ENCODE measurements around the gene PPM1K.

The PPM1K gene

DNA sequence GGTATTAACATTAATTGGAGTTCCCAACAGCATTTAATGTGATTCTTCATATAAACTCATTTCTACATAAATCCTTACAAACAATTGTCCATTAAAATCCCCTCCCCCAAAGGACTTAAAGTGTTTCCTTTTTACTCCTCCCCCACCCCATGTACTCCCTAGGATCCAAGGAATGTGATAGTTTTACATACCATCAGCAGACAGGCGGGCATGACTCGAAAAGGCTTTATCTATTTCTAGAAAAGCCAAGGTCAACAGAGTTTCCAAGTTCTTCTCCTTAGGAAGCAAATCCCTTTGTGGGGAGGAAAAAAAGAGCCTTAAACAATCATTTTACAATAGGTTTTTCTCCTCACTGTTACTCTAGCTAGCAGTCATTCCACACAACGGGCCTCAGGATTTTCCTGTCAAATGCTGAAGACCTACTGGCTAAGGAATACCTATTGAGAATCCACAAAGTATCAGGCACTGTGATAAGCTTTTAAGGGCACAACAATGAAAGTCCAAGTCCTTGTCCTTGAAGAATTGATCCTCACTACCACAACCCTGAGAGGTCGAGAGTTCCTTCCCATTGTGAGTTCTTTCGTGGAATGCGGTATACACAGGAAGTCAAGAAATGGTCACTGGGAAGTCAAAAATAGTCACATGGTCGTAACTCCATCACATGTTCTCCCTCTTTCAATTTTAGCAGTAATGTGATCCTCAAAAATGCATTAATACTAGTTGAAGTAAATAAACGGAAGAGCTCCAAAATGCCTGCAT, 7.2 kb downstream of the PPM1K start:
- peak; percentile 19 for DNase-seq

DNA sequence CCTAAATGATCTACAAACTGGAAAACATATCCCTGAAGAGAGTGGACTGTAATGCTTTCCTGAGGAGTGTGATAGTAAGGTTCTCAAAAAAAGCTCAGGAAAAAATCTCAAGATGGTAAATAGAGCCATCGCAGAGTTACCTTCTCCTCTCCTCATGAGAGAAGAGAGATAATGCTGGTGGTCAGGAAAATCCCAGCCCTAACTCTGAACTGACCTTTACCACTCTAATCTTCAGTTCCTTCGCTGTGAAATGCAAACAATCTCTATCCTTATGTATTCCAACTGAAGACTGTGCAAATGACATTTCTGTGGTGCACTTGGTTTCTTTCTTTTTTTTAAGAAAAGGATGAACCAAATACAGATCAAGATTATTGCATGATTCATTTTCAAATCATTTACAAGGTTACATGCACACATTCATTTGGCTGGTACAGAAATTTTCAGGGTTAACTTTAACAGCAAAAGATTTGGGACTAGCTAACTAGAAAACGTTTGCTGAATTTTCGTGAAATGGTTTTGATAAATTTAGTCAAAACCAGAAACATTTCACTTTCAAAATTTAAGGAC, 8.3 kb downstream of the PPM1K start:
- peak; percentile 52 for DNase-seq

DNA sequence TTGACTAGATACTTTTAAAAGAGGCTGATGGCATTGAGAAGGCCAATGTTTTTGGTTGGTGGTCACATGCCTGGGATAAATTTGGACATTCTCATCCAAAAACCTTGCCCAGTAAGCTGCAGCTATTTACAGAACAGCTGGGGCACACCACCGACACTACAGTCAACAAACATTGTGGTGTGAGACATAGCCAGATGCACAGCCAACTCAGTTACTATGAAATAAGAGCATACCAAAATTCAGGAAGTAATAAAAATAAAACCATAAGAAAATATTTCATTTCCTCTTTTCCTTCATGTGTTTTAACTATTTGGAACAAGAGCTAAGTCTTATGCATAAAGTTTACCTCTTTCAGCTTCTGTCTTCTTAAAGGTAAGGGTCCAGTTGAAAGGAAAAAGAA, 8.8 kb downstream of the PPM1K start:
- DNase-seq = peak; percentile 60

DNA sequence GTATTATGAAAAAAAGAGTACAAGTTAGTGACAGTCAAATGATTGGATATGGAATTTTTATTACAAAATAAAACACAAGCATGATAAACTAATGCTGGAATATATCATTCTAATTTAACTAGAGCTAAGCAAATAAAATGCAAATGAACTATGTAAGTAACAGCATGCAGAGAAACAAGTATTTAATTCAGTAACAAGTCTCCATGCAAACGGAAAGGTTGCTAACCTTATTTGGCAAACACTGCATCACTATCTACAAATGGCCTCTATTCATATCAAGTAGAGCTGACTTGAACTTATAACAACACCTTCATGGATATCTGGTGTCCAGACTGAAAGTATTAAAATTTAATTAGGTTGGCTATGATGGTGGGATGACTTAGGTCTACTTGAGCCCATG, 15.4 kb downstream of the PPM1K start:
- DNase-seq = no peak

DNA sequence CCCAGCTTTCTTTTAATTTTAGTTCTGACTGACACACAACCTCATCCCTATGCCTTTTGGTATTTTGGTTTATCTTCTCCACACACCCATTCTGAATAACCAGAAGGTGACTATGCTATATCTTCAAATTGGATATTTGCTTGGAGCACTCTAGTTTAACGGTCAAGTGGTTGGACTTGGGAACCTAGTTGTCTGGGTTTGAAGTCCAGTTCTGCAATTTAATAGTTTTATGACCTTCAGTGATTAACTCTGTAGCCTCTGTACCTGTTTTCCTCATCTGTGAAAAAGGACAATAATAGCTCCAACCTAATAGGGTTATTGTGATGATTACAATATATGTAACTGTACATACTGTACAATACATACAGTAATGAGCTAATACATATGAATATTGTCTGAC, 20.0 kb downstream of the PPM1K start:
- no peak for DNase-seq

DNA sequence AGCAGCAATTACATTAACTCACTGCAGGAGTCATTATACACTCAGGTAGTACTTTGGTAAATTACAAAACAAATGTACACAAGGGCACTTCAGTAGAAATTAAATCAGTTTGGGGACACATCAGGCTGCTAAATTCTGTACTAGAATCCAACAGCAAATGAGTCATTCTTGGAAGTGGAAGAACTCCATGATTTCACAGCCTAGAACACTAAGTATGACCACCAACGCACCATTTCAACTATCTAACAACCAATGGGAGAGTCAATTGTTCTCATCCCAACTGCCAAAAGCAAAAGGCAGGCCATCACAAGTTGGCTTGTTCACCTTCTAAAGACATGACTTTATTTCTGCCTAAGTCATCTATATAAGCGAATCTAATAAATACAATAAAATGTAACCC, 26.6 kb downstream of the PPM1K start:
- no peak for DNase-seq

DNA sequence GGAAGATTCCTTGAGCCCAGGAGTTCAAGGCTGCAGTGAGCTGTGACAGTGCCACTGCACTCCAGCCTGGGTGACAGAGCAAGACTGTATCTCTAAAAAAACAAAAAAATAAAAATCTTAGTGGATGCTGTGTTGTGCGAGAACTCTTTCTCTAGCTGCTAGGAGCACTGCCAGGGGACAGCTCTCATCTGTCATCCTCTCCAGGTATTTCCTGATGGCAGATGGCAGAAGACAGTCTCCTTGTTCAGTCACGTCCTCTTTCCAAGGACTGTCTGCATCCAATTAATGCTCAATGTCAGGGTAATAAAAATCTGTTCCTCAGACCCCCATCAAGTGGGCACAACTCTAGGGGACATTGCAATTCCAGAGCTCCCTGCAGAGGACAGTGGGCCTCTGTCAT, 29.2 kb downstream of the PPM1K start:
- no peak for DNase-seq

DNA sequence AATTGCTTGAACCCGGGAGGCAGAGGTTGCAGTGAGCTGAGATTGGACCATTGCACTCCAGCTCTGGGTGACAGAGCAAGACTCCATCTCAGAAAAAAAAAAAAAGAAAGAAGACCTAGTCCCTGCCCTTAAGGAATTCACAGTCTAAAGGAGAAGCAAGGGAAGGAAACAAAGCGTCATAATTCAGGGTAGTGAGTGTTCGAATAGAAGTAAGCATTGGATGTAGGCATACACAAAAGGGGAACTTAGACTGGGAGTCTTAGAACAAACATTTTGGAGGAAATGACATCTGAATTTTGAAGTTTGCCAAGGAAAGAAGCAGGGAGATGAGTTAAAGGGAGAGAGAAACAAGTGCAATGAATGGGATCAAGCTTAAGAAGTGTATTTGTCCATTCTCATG, 32.4 kb downstream of the PPM1K start:
- DNase-seq = no peak

DNA sequence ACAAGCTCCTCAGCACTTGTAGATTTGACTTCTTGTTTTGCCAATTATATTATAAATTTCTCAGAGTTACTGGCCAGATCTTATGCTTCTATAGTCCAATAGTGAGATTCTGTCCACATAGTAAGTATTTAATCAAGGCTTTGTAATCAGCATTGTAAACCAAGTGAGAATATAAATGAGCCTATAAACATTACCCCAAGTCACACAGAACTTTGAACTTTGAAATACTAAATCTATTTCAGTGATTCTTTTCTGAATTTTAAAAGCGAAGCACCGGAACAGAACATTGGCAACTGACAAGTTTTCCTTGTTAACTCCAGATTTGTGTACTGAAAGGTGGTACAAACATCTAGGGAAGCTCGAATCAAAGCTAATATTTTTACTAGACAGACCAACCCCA, 37.2 kb downstream of the PPM1K start:
- no peak for DNase-seq

DNA sequence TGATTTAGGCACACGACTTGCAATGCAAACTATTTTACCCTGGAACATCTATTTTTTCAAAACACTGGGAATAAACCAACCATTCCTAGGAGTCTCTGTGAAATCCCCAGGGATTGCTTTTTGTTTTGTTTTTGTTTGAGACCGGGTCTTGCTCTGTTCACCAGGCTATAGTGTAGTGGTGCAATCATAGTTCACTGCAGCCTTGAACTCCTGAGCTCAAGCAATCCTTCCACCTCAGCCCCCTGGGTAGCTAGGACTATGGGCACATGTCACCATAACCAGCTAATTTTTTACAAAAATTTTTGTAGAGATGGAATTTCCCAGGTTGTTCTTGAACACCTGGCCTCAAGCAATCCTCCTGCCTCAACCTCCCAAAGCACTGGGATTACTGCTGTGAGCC, 37.8 kb downstream of the PPM1K start:
- no peak for DNase-seq

DNA sequence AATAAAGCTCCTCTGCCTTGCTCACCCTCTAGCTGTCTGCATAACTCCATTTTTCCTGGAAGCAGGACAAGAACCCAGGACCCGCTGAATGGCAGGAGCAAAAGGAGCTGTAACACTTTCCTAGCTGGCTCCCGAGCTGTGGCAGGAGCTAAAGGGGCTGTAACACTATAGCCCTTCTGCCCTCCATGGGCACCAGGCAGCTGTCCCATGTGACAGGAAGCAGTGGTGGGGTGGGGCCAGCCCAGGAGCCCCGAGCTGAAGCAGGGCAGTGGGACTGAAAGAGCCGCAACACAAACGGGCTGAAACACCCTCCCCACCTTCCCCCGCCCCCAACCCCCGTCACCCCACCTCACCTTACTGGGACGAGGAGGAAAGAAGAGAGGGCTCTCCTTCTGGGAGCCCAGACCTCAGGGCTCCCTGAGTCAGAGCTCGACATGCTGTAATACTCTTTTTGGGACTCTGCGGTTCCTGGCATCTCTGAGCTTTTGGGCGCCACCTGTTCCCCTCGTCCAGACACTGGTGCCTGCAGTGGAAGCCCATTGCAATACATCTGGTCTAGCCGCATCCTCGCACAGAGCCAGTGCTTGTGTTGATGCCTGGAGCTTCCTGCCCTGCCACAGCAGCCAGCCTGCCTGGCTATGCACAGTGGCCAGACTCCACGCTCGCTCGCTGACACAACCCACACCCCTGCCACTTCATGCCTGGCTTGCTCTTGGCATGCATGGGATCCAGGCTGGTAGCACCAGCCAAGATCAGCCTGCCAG, 39.4 kb downstream of the PPM1K start:
- no peak for DNase-seq

DNA sequence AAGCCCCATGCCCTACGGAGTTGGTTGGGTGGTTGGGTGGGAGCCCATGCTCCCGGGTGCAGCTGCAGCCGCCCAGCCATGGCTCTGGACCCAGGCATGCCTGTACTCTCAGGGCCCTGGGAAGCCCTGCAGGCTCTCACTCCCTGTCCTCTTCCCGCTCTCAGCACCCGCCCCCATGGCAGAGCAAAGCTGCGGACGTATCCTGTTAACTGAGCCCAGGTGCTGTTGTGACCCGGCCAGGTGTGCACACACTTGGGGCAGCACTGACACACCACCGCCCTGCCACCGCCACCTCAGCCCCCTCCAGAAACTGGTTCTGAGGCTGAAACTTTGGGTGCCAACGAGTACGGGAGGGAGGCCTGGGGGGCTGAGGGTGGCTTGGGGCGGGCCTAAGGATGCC, 40.3 kb downstream of the PPM1K start:
- no peak for DNase-seq

DNA sequence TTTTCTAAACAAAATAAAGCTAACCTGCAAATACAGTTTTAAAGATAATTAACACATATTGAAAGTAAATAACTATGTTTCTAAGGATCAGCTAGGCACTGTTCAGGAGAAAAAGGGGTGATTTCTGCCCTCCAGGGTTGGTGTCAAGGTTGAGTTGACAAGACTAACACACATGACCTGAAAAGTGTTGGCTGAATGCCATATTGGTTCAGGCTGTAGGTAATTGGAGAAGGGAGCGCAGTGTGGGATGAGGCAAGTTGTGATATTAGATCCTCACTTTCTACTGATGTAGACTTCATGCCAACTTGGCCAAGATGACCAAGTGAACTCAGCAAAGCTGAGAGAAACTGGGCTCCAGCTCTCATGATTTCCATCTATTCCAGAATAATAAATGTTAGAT, 42.2 kb downstream of the PPM1K start:
- DNase-seq = no peak

DNA sequence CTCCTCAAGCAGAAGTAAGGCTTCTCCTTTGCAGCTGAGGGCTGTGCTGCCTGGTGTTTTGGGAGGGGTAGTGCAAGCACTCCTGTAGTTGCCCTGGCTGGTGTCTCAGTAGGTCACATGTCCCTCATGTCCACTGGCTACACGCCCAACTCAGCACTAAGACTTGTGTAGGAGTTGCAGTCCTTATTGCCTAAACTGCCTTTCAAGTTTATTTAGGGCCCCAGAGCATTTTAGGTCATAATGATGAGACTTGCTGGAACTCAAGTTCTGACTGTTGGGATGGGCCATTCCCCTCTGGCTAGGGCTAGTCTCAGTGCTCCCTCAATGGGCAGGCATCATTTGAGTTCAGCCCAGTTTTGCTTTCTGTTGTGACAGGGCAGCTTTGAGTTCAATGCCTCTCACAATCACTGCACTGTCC, 44.1 kb downstream of the PPM1K start:
- DNase-seq = no peak

DNA sequence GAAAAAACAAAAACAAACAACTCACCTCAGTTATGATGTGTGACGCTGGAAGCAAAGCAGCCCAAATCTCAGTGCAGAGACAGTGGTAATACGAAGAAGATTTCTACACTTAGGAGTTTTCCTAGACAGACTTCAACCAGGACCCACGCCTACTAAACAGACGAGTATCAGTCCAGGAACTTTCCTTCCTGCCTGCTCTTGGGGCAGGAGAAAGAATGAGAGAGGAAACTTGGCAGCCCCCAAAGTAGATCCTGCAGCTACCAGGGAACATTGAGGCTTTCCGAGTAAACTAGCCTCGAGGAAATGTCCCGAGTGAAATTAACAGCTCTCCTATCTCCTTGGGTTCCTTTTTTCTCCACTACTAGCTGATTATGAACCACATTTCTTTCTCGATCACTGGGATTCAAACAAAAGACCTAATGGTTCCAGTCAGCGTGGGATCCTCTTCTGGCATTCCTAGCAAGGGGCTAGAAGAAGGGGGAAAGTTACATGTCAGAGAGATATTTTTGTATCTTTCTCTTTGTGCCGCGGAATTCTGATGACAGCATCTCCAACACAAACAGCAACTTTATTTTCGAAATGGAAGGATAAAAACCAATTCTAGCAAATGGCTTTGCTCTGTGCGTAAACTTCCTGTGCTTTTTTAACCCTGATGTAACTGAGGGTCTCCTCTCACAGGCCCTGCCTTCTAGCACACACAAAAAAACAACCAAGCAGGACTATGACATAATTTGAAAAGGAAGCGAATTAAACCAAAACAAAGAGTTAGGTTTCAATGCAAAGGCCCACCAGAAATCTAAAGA, 53.2 kb downstream of the PPM1K start:
- peak; percentile 25 for DNase-seq

DNA sequence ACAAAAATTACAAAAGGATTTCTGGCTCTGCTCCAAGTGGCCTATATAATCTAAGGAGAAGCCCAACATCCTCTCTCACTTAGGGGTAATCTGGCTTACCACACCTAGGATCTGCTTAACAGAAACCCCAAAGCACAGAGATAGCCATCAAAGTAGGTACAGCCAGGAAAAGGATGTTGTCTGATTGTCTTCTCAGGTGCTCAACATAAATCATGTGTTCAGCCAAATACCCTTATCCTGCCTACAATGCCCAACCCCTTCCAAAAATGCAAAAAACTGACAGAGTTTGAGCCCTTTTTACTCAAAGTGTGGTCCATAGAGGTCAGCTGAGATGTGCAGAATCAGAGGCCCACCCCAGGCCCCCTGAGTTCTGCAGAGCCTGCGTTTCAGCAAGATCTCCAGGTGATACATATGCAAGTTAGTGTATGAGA, 53.9 kb downstream of the PPM1K start:
- DNase-seq = no peak

DNA sequence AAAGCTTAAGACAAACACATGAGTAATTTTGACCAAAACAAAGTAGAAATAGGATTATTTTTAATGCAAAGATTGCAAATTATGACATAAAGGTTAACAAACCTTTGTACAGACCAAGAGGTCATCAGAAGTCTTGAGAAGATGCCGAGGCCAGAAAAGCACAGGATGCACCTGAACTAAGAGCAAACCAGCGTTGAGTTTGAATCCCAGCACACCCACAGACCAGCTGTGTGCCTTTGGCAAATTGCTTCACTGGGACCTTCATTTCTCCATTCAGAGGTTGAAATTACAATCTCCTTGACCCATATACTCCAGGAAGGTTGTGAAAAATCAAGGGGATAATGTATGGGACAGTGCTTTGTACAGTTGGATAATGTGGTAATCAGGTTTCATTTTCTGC, 56.6 kb downstream of the PPM1K start:
- DNase-seq = no peak

DNA sequence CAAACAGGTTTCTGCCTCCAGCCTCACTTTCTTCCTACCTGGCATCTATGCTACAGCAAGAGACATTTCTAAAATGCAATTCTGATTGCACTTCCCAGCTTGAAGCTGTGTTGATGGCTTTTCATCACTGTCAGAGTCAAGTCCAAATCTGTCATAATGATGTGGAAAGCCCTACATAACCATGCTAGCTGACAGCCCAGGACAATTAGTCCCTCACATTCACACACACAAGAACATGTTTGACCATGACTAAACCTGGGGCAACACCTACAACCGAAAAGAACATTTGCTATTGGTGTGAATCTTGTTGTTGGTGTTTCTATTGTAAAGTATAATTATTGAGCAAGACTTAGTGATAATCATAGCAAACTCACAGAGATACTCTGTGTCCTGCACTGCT, 58.2 kb downstream of the PPM1K start:
- DNase-seq = no peak

DNA sequence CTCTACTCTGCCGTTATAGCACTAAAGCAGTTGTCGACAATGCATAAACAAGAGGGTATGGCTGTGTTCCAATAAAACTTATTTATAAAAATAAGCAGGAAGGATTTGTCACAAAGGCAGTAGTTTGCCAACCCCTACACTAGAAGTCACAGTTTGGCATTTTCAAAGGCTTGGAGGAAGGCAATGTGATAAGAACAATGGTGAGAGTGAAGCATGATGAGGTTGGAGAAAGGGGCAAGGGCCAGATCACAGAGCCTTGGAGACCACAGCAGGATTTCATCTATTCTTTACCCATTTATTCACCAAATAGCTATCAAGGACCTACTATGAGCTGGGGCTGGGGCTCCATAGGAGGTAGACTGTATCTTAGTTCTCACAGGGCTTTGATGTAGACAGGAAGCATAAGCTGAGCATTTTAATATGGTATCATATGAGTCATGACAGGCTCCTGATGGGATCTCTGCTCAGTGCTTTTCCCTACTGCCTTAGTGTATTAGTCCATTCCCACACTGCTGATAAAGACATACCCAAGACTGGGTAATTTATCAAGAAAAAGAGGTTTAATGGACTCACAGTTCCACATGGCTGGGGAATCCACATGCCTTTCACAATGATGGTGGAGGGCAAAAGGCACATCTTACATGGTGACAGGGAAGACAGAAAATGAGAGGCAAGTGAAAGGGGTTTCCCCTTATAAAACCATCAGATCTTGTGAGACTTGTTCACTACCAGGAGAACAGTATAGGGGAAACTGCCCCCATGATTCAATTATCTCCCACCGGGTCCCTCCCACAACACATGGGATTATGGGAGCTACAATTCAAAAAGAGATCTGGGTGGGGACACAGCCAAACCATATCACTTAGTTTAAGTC, 58.9 kb downstream of the PPM1K start:
- no peak for DNase-seq

DNA sequence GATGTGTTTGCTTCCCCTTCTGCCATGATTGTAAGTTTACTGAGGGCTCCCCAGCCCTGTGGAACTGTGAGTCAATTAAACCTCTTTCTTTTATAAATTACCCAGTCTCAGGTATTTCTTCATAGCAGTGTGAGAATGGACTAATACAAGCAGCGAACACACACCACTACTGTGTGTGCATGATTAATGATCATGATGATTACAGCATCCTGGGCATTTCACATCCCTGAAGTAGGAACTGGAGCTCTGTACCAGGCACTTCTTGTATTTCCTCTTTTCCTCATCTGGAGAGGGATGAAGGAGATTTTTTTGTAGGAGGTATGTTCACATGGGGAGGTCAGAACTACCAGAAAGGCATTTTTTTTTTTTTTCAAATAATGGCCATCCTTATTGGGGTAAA, 60.8 kb downstream of the PPM1K start:
- no peak for DNase-seq

DNA sequence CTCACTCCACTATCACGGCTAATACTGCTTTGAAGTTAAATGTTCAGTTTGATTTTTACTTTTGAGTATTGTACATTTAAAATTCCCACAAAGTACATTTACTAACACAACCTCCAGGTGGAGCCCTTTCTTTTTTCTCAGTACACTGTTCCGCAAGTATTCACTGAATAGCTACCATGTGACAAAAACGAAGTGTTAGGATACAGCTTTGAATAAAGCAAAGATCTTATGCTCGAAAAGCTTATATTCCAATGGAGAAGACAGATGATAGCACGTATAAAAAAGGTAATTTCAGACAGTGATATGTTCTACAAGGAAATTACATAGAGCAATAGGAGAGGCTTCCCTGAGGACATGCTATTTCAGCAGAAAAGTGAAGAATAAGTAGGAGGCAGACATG, 65.3 kb downstream of the PPM1K start:
- DNase-seq = peak; percentile 52

DNA sequence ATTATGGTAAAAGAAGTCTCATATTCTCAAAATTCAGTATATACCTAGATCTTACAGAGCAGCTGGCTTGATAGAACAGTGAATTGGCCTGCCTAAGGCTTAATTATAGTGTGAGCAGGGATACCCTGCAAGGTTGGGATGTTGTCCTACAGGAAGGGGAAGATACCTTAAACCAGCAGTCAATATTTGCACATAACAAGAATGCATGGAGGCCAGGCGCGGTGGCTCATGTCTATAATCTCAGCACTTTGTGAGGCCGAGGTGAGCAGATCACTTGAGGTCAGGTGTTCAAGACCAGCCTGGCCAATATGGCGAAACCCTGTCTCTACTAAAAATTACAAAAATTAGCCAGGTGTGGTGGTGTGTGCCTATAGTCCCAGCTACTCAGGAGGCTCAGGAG, 67.2 kb downstream of the PPM1K start:
- no peak for DNase-seq

Data from EL (cell line).